ENCODE data around the gene NAT16.
A peak's percentile ranks its signal among the peaks of the same experiment; 100 is the strongest.
"Not testable (repeated sequence)": the region's sequence is repeated elsewhere in the genome, so short reads cannot be mapped to it uniquely, and the experiment has no call there.

The NAT16 gene

GRCh38 chr7:101180130-101180755 is at the start of gene NAT16:
Gene NAT16, minus strand, starts transcription at chr7:101180293. Its CDS starts 5,486 bp downstream, at chr7:101174807.
- DNase-seq (ENCODE audit: low read depth in 2 of 2) = no peak

- DNase-seq (ENCODE audit: low read depth in 2 of 2) = no peak
Measured at GRCh38 chr7:101226721-101227120, 46.6 kb upstream of the NAT16 start.

GRCh38 chr7:101225650-101226049 is 45.6 kb upstream of the NAT16 start:
- no peak for DNase-seq (ENCODE audit: low read depth in 2 of 2)

GRCh38 chr7:101223528-101223927 is 43.4 kb upstream of the NAT16 start:
- DNase-seq (ENCODE audit: low read depth in 2 of 2) = no peak

- no peak for DNase-seq (ENCODE audit: low read depth in 2 of 2)
Measured at GRCh38 chr7:101222275-101222830, 42.3 kb upstream of the NAT16 start.

GRCh38 chr7:101220295-101220694 is 40.2 kb upstream of the NAT16 start:
- DNase-seq (ENCODE audit: low read depth in 2 of 2) = no peak

- DNase-seq (ENCODE audit: low read depth in 2 of 2) = no peak
Measured at GRCh38 chr7:101218236-101219125, 38.4 kb upstream of the NAT16 start.

GRCh38 chr7:101217388-101218235 is 37.5 kb upstream of the NAT16 start, which contains the start of the genes PLOD3 and ZNHIT1:
Gene PLOD3, minus strand, starts transcription at chr7:101217581. Its CDS starts 307 bp downstream, at chr7:101217274.
Gene ZNHIT1, plus strand, starts transcription at chr7:101218165. Its CDS starts 31 bp downstream, at chr7:101218196.
- peak; percentile 90 to 91 for DNase-seq (ENCODE audit: low read depth in 2 of 2)

- no peak for DNase-seq (ENCODE audit: low read depth in 2 of 2)
Measured at GRCh38 chr7:101216860-101217387, 36.8 kb upstream of the NAT16 start.

- no peak for DNase-seq (ENCODE audit: low read depth in 2 of 2)
Measured at GRCh38 chr7:101216001-101216859, 36.1 kb upstream of the NAT16 start.

- DNase-seq (ENCODE audit: low read depth in 2 of 2) = no peak
Measured at GRCh38 chr7:101212014-101212413, 31.9 kb upstream of the NAT16 start.

GRCh38 chr7:101211501-101211900 is 31.4 kb upstream of the NAT16 start:
- DNase-seq (ENCODE audit: low read depth in 2 of 2) = no peak

- no peak for DNase-seq (ENCODE audit: low read depth in 2 of 2)
Measured at GRCh38 chr7:101210143-101210542, 30.1 kb upstream of the NAT16 start.

- DNase-seq (ENCODE audit: low read depth in 2 of 2) = no peak
Measured at GRCh38 chr7:101208794-101209193, 28.7 kb upstream of the NAT16 start.

- DNase-seq (ENCODE audit: low read depth in 2 of 2) = no peak
Measured at GRCh38 chr7:101207459-101207858, 27.4 kb upstream of the NAT16 start.

- DNase-seq (ENCODE audit: low read depth in 2 of 2) = no peak
Measured at GRCh38 chr7:101206665-101207042, 26.6 kb upstream of the NAT16 start.

GRCh38 chr7:101205901-101206664 is 26.0 kb upstream of the NAT16 start:
- no peak for DNase-seq (ENCODE audit: low read depth in 2 of 2)

GRCh38 chr7:101203740-101204738 is 23.9 kb upstream of the NAT16 start:
- DNase-seq (ENCODE audit: low read depth in 2 of 2) = not testable (repeated sequence)

- DNase-seq (ENCODE audit: low read depth in 2 of 2) = no peak
Measured at GRCh38 chr7:101202603-101202918, 22.5 kb upstream of the NAT16 start.

All from stimulated activated CD4-positive, alpha-beta T cell treated with anti-CD3 and anti-CD28 coated beads, Interleukin-12 subunit alpha, Interleukin-12 subunit beta, amount 100 ng/mL, for 24 hours (primary cell).